ENCODE results near the gene OR52B6. TPM values are rescaled to one million over a fixed set of nuclear protein-coding genes. Genes with fewer than 3 reads are reported as not detected.

Gene OR52B6
- total RNA-seq, 1 donor from 2014 or later: not detected

DNA sequence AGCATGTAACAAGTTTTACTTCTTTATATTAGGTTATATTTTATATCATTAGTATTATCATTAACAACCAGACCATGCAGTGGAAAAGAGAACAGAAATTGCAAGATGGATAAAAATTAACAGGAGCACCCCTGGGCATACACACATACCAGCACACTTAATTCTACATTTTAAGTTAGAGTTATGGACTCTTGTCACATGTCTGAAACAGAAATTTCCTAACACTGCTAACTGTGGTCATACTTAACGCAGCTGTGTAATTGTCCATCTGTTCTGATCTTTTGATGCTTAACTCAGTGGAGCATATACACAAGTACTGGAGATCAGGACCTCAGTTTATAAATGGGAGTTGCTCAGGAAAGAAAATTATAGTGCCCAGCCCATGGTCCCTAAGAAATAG, 32.7 kb upstream of the OR52B6 start:
- TF ChIP-seq, protein P1, sequence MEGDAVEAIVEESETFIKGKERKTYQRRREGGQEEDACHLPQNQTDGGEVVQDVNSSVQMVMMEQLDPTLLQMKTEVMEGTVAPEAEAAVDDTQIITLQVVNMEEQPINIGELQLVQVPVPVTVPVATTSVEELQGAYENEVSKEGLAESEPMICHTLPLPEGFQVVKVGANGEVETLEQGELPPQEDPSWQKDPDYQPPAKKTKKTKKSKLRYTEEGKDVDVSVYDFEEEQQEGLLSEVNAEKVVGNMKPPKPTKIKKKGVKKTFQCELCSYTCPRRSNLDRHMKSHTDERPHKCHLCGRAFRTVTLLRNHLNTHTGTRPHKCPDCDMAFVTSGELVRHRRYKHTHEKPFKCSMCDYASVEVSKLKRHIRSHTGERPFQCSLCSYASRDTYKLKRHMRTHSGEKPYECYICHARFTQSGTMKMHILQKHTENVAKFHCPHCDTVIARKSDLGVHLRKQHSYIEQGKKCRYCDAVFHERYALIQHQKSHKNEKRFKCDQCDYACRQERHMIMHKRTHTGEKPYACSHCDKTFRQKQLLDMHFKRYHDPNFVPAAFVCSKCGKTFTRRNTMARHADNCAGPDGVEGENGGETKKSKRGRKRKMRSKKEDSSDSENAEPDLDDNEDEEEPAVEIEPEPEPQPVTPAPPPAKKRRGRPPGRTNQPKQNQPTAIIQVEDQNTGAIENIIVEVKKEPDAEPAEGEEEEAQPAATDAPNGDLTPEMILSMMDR (conservative IDR thresholded peaks at IDR 0.05; ENCODE audit: low read depth, low read length): no peak
- H3K4me3 ChIP-seq (ENCODE audit: low read depth, low read length): no peak overlapping the region
- no peak for DNase-seq (ENCODE audit: low read depth)

- TF ChIP-seq, protein P1 (conservative IDR thresholded peaks at IDR 0.05; ENCODE audit: low read depth, low read length): no peak
- no peak for DNase-seq (ENCODE audit: low read depth)
- no peak within 1 kb of the TSS for H3K4me3 ChIP-seq (ENCODE audit: low read depth, low read length)
Observed at GRCh38 chr11:5548440-5548839, 32.2 kb upstream of the OR52B6 start, which contains the start of gene OR52H1. Gene OR52H1 (minus strand): TSS chr11:5548540. CDS start chr11:5545505, 3,035 bp downstream.

- TF ChIP-seq, protein P1 (conservative IDR thresholded peaks at IDR 0.05; ENCODE audit: low read depth, low read length): no peak
- DNase-seq (ENCODE audit: low read depth): peak; percentile 41
- no peak overlapping the region for H3K4me3 ChIP-seq (ENCODE audit: low read depth, low read length)
Observed at GRCh38 chr11:5550440-5551095, 30.1 kb upstream of the OR52B6 start.

DNA sequence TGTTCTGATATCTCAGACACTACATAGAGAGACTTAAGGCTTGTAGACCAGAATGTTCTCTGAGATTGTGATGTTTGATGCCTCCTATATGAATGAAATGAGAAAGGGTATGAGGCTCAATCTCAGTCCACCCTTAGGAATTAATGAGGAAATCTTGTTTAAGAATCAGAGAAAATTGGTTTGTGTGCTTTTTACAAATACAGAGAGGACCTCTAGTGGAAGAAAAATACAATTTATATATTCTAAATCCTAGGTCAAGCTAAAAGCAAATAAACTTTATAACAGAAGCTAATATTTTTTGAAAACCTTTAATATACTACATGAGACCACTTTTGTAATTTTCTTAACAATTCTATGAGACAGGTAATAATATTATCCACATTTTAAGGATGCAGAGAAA, 27.3 kb upstream of the OR52B6 start:
- H3K4me3 ChIP-seq (ENCODE audit: low read depth, low read length): no peak overlapping the region
- DNase-seq (ENCODE audit: low read depth): no peak
- TF ChIP-seq, protein P1 (conservative IDR thresholded peaks at IDR 0.05; ENCODE audit: low read depth, low read length): peak; percentile 36

DNA sequence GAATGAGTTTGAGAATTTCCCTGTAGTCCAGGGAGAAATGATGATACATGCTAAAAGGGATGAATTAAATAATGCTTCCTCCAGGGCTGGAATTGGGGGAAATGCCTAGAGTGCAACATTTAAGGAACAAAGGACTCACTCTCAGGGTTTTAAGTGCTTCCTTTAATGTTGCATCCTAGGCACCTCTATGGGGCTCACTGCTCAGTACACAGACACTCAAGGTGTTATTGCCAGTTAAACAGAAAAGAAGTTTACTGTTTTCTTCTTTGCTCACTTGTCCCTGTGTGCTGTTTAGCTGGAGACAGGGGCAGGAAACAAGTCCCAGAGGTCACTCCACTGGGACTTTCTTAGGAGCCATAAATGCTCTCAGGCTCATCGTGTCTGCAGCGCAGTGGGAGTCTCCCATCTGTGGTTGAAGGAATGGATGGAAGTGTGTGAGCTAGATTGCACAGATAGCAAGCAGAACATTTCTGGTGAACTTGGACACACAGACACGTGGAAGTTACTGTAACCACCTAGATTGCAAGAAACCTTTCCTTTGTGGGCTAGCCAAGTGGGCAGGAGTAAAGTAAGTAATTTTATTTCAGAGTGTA, 24.0 kb upstream of the OR52B6 start:
- no peak for DNase-seq (ENCODE audit: low read depth)
- TF ChIP-seq, protein P1 (conservative IDR thresholded peaks at IDR 0.05; ENCODE audit: low read depth, low read length): no peak

DNA sequence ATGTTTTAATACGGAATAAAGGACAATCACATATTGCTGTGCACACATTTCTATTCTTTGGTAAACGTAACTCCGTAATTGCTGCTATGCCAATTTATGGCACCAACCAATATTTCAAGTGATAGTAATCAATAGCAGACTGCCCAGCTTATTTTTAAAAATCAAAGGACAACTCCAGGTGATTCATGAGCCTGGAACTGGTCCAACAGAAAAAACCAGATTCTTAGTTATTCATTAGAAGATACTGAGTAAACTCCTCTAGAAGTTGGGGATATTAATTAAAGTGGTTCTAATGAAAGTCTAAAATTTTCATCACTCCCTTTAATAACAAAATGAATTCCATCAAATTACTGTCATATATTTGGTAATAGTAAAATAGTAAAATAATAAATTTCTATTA, 22.9 kb upstream of the OR52B6 start:
- DNase-seq (ENCODE audit: low read depth): no peak
- TF ChIP-seq, protein P1 (conservative IDR thresholded peaks at IDR 0.05; ENCODE audit: low read depth, low read length): no peak
- no peak overlapping the region for H3K4me3 ChIP-seq (ENCODE audit: low read depth, low read length)

More for the DNA sequence above, 24.0 kb upstream of the OR52B6 start:
- H3K4me3 ChIP-seq (ENCODE audit: low read depth, low read length): no peak overlapping the region
